Aorta (tissue), 5 donors: Measurements from ENCODE around the gene PCSK1N. TPM values are rescaled to one million over a fixed set of nuclear protein-coding genes. Genes with fewer than 3 reads are reported as not detected.
A peak's percentile ranks its signal among the peaks of the same experiment; 100 is the strongest.

Experiments used
- ATAC-seq: fragments of 200-7000 bp; cut with Tn5 transposase; one replicate; pipeline ENCODE4 v1.9.1; 2022; ENCODE audit warnings: moderate library complexity; ENCODE audit not compliant: low FRiP score
- DNase-seq, 2 donors: peaks; one replicate each; pipeline ENCODE4 v3.0.0-alpha.2; 2020
- H3K27ac ChIP-seq, 2 donors: one replicate each; pipeline ENCODE4 v1.5.1; 2013; ENCODE audit warnings: low read length in 2 of 2, mild to moderate bottlenecking in 2 of 2, moderate library complexity in 2 of 2, control low read depth in 1 of 2, inconsistent platforms in 1 of 2, low read depth in 1 of 2
- H3K27me3 ChIP-seq, 2 donors: one replicate each; pipeline ENCODE4 v1.6.1; 2013; ENCODE audit warnings: control low read depth in 1 of 2, low read length in 1 of 2, mild to moderate bottlenecking in 1 of 2, moderate library complexity in 1 of 2; ENCODE audit not compliant: insufficient read depth in 2 of 2, control insufficient read depth in 1 of 2
- H3K36me3 ChIP-seq, 2 donors: one replicate each; pipeline ENCODE4 v1.6.1; 2013; ENCODE audit warnings: control low read depth in 1 of 2, low read length in 1 of 2, mild to moderate bottlenecking in 1 of 2; ENCODE audit not compliant: insufficient read depth in 2 of 2, control insufficient read depth in 1 of 2
- H3K4me1 ChIP-seq, 2 donors: one replicate each; pipeline ENCODE4 v1.6.1; 2013; ENCODE audit warnings: low read length in 2 of 2, control low read depth in 1 of 2, mild to moderate bottlenecking in 1 of 2, moderate library complexity in 1 of 2; ENCODE audit not compliant: insufficient read depth in 2 of 2, control insufficient read depth in 1 of 2
- H3K4me3 ChIP-seq, 2 donors: one replicate each; pipeline ENCODE4 v1.5.1; 2013; ENCODE audit warnings: low read length in 2 of 2, control low read depth in 1 of 2, mild to moderate bottlenecking in 1 of 2
- H3K9me3 ChIP-seq: one replicate; pipeline ENCODE4 v1.6.1; 2013; ENCODE audit warnings: mild to moderate bottlenecking, low read length; ENCODE audit not compliant: control insufficient read depth
- WGBS, 2 donors: extraction: QIAGEN DNeasy Blood & Tissue Kit; methylation state at CpG; one replicate each; pipeline ENCODE4 v1.1.7; 2013; 5-methylcytosine and 5-hydroxymethylcytosine counted together
- intact Hi-C, 2 donors: fragments of 100-400 bp; cut with DNase I; formaldehyde crosslinking; loops; one replicate each; pipeline versions ENCODE4 v1.14.2 to v1.15.0; 2022
- polyA plus RNA-seq, 2 donors: library from polyadenylated mRNA; stranded (reverse); fragments of 200-250 nt; gene quantifications; one replicate each; pipeline ENCODE4 v1.2.3, GENCODE V29; 2013
- total RNA-seq, 2 donors: library from RNA; stranded (reverse); fragmentation: NEBNext Ultra II Directional; extraction: Animal tissue kit (Norgen Biotek cat#: 25700); gene quantifications; one replicate each; pipeline ENCODE4 v1.2.1, GENCODE V29; 2021
- donor health status: healthy with polysubstance abuse.
- donor health status: Bipolar disorder and iron deficiency.
- donor health status: DM: no; HTN: no; CAD: no.
- donor health status: DM: no; HTN: no; CAD: no.
- donor health status: DM: yes; HTN: yes; CAD: no.

PCSK1N gene
- total and polyA plus RNA-seq, 4 donors = 0.43 to 0.88 (median 0.45) TPM; not detected in 1

DNA sequence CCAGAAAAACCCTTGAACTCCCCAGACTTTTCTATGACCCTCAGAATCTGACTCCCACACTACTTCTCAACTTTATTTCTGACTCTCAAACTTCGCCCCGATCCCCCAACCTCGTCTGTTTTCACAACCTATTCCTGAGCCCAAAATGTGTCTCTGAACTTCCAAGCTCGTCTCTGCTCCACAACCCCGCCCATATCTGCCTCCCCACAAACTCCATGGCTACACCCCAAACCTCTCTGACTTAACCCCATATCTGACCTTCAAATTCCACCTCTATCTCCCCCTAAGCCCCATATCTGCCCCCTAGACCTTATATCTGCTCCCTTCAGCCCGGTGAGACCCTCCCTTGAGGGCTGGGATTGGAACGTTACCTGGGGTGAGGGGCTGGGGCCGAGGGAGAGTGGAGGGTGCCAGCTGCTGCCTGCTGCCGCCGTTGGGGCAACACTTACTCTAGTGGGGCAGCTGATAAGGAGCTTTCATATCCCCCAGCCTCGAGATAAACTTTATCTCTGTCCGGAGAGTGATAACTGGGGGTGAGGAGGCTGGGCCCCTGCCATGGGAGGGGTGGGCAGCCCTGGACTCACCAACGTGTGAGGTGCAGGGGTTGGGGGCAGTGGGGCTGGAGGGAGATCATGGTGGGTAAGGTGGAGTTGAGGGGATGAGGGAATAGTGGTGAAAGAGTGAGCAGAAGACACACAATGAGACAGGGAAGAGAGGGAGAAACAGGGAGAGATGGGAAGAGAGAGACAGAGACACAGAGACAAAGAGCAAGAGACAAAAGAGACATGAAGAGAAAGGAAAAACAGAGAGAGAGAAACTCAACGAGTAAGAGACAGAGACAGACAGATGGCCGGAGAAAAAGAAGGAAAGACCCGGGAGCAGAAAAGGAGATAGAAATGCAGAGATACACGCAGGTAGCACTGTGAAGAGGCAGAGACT, 47.6 kb downstream of the PCSK1N start:
- DNase-seq (no peak), ATAC-seq (no peak)
- Histone ChIP-seq H3K4me3 (no peak overlapping the region), H3K27ac (no peak overlapping the region), H3K27me3 (no peaks in the 10 kb centered on the region), H3K36me3 (no peaks in the 10 kb centered on the region), H3K4me1 (no peaks in the 10 kb centered on the region), H3K9me3 (no peaks in the 10 kb centered on the region)
- WGBS, 2 donors = 50 to 53% methylated on average over 17 of the region's 17 CpGs
- intact Hi-C loops = no loop called here

DNA sequence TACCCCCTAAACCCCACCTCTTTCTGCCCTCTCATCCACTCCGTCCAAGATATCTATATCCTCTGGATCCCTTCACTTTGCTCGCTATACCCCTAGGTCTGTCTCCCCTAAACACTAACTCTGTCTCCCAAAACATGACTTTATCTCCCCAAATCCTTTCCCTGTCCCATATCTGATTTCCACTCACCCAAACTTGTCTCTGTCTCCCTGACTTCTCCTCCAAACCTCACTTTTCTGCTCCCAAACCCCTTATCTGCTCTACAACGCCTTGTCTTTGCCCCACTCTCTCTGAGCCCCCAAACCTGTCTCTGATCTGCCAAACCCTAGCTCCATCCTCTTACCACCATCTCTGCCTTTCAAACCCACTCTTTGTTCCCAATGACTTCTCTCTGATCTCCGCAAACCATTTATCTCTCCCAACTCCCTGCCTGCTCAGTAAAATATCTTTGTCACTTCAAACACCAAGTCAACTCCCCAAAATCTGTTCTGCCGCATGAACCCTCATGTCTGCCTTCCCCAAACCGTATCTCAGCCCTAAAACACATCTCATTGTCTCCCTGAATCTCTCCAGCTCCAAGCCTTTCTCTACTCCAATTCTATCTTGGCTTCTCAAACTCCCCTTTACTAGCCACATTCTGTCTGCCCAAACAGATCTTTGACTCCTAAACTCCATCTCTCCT, 48.4 kb downstream of the PCSK1N start:
- H3K4me3 ChIP-seq = no peak overlapping the region
- no peak for ATAC-seq
- H3K27ac ChIP-seq = no peak overlapping the region
- H3K27me3 ChIP-seq = no peaks in the 10 kb centered on the region
- no peaks in the 10 kb centered on the region for H3K9me3 ChIP-seq
- intact Hi-C loops = no loop called here
- H3K4me1 ChIP-seq = no peaks in the 10 kb centered on the region
- 60 to 69% methylated on average over 6 of the region's 6 CpGs for WGBS, 2 donors
- H3K36me3 ChIP-seq = no peaks in the 10 kb centered on the region
- DNase-seq = no peak

GRCh38 chrX:48786341-48786800, 49.0 kb downstream of the PCSK1N start, which contains the start of gene GATA1:
GATA1 (plus strand) TSS chrX:48786590; CDS start chrX:48791110, 4,520 bp downstream.
- intact Hi-C loops = no loop called here
- H3K36me3 ChIP-seq = no peaks in the 10 kb centered on the region
- H3K4me3 ChIP-seq = no peak within 1 kb of the TSS
- H3K4me1 ChIP-seq = no peaks in the 10 kb centered on the region
- no peak within 1 kb of the TSS for H3K27ac ChIP-seq
- ATAC-seq (no peak), DNase-seq (no peak)
- WGBS, 2 donors = 66 to 88% methylated on average over 6 to 7 of the region's 7 CpGs
- H3K9me3 ChIP-seq = no peaks in the 10 kb centered on the region
- H3K27me3 ChIP-seq = no peaks in the 10 kb centered on the region

GRCh38 chrX:48785540-48786214, 49.7 kb downstream of the PCSK1N start:
- Histone ChIP-seq H3K27ac (no peak overlapping the region), H3K4me1 (no peaks in the 10 kb centered on the region), H3K27me3 (no peaks in the 10 kb centered on the region), H3K4me3 (no peak overlapping the region), H3K9me3 (no peaks in the 10 kb centered on the region), H3K36me3 (no peaks in the 10 kb centered on the region)
- ATAC-seq = no peak
- WGBS, 2 donors = 71 to 75% methylated on average over 16 of the region's 16 CpGs
- DNase-seq = no peak
- intact Hi-C loops = no loop called here

GRCh38 chrX:48785186-48785539, 50.2 kb downstream of the PCSK1N start:
- WGBS, 2 donors = 85 to 86% methylated on average over 1 of the region's 1 CpG
- intact Hi-C loops = no loop called here
- Histone ChIP-seq H3K4me1 (no peaks in the 10 kb centered on the region), H3K9me3 (no peaks in the 10 kb centered on the region), H3K27ac (no peak overlapping the region), H3K27me3 (no peaks in the 10 kb centered on the region), H3K36me3 (no peaks in the 10 kb centered on the region), H3K4me3 (no peak overlapping the region)
- no peak for DNase-seq
- no peak for ATAC-seq

DNA sequence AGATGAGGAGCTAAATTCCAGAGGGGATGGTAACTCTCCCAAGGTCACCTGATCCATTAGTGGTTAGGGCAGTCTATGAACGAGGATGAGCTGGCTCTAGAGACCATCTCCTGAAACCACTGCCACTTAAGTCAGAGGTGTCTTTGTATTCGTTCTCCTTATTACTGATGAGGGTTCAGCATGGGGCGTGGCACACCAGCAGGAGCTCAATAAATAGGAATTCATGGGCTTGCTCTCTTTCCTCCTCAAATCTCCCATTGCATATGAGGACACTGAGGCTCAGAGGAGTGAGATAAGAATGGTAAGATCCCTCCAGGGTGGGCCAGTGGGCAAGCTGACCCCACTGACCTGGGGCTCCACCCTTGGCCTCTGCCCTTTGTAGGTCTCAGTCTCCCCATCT, 50.7 kb downstream of the PCSK1N start:
- ATAC-seq = no peak
- H3K36me3 ChIP-seq = no peaks in the 10 kb centered on the region
- WGBS, 2 donors = 50 to 53% methylated on average over 3 of the region's 3 CpGs
- no peak overlapping the region for H3K27ac ChIP-seq
- intact Hi-C loops = no loop called here
- no peaks in the 10 kb centered on the region for H3K27me3 ChIP-seq
- H3K9me3 ChIP-seq = no peaks in the 10 kb centered on the region
- no peaks in the 10 kb centered on the region for H3K4me1 ChIP-seq
- no peak overlapping the region for H3K4me3 ChIP-seq
- DNase-seq = no peak

DNA sequence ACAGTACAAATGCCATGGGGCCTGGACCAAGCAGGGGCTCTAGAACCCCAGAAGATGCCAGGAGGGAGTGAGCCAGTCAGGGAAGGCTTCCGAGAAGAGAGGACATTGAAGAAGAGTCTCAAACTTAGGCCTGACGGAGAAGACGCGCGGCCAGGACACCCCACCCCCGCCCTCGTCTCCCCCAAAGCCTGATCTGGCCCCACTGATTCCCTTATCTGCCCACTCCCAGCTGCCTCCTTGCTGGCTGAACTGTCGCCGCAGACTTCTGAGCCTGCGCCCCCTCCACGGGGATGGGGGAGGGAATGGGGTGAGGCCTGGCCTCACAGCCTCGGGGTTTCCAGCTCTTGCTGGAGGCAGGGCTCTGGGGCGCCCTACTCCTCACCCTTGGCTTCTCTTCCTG, 52.6 kb downstream of the PCSK1N start:
- H3K27me3 ChIP-seq = no peaks in the 10 kb centered on the region
- intact Hi-C loops = no loop called here
- H3K4me3 ChIP-seq = no peak overlapping the region
- no peaks in the 10 kb centered on the region for H3K9me3 ChIP-seq
- no peaks in the 10 kb centered on the region for H3K36me3 ChIP-seq
- 76 to 80% methylated on average over 13 of the region's 13 CpGs for WGBS, 2 donors
- H3K4me1 ChIP-seq = no peaks in the 10 kb centered on the region
- ATAC-seq (peak; percentile 11), DNase-seq (no peak)
- no peak overlapping the region for H3K27ac ChIP-seq

DNA sequence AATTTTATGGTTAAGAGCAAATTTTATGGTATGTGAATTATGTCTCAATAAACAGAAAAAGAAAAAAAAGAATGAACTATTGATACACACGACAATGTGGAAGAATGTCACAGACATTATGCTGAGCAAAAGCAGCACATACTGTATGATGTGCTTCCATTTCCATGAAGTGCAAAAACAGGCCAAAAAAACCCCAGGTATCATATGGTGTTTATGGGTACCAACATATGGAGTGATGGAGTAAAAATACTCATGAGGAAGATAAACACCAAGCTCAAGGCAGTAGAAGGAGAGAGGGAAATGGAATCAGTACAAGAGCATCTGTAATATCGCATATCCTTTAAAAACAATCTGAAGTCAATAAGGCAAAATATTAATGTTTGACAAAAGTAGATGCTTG, 53.2 kb downstream of the PCSK1N start:
- no peaks in the 10 kb centered on the region for H3K9me3 ChIP-seq
- no peaks in the 10 kb centered on the region for H3K36me3 ChIP-seq
- 61 to 62% methylated on average over 2 of the region's 2 CpGs for WGBS, 2 donors
- ATAC-seq = no peak
- DNase-seq = no peak
- H3K27ac ChIP-seq = no peak overlapping the region
- no peak overlapping the region for H3K4me3 ChIP-seq
- intact Hi-C loops = no loop called here
- H3K27me3 ChIP-seq = no peaks in the 10 kb centered on the region
- H3K4me1 ChIP-seq = no peaks in the 10 kb centered on the region
